LoVo (cell line): ENCODE results near the gene PRSS33.

Experiments
- DNase-seq: peaks from one replicate; pipeline ENCODE4 v3.0.0-alpha.2; 2016; ENCODE audit warnings: low spot score

Gene PRSS33

DNA sequence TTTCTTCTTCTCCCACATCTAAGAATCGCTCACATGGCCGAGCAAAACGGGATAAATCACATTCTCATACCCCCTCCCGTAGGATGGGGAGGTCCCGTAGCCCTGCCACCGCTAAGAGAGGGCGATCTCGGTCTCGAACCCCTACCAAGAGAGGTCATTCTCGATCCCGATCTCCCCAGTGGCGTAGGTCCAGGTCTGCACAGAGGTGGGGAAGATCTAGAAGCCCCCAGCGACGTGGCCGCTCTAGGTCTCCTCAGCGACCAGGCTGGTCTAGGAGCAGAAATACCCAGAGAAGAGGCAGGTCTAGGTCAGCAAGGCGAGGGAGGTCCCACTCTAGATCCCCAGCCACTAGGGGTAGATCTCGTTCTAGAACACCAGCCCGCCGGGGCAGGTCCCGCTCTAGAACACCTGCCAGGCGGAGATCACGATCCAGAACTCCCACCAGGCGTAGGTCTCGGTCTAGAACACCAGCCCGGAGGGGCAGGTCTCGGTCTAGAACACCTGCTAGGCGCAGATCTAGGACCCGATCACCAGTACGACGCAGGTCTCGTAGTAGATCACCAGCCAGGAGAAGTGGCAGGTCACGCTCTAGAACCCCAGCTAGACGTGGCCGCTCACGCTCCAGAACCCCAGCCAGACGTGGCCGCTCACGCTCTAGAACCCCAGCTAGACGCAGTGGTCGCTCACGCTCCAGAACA, 25.3 kb downstream of the PRSS33 start:
- DNase-seq = no peak

- no peak for DNase-seq
Measured at GRCh38 chr16:2761472-2761871, 25.9 kb downstream of the PRSS33 start.

- DNase-seq = no peak
Measured at GRCh38 chr16:2757344-2757743, 30.0 kb downstream of the PRSS33 start.

DNA sequence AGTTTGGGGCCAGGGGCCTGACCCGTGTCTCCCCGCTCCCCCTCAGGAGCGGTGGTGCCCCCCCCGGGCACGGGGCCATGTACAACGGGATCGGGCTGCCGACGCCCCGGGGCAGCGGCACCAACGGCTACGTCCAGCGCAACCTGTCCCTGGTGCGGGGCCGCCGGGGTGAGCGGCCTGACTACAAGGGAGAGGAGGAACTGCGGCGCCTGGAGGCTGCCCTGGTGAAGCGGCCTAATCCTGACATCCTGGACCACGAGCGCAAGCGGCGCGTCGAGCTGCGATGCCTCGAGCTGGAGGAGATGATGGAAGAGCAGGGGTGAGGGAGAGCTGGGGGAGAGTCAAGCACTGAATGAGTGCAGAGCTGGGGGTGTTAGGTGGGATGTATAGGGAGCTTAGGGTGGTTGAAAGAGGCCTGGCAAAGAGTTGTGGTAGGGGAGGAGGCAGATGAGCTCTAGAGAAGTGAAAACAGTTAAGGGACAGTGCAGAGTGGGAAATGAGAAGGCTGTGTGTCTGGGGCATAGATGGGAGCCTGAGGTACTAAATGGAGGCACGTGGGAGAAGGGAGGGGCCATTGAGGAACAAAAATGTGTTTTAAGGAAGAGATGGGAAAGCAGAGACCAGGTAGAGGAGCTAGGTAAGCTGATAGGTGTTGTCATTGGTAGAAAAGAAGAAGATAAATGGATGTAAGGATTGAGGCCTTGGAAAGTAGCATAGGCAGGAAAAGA, 30.9 kb downstream of the PRSS33 start:
- no peak for DNase-seq

DNA sequence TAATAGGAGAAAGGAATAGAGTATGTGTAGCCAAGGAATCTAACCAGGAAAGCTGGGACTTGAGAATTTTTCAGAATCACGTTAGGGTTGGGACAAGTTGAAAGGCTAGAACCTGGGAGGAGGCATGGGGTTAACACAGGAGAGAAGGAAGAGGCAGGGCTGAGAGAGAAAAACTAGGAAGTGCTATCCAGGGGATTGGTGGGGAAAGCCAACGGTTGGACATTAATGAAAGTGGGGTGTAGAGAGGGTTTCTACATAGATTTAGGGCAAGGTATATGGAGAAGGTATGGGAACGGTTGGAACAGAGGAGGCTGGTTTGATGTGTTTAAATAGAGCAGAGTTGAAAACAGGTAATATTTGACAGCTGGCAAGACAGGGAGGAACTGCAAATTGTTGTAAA, 32.2 kb downstream of the PRSS33 start:
- no peak for DNase-seq

DNA sequence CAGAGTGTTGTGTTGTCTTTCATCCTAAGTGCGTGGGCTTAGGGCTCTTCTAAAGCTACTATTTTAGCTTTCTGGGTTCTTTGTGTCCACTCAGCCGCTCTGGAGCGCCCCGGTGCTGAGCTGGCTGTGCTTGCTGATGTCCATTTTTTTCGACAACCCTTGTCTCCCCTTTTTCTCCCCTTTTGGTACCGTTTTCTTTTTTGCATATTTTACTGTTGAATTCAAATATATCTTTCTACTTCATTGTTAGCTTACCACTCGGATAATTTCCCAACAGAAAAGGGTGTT, 33.7 kb downstream of the PRSS33 start:
- DNase-seq = no peak

DNA sequence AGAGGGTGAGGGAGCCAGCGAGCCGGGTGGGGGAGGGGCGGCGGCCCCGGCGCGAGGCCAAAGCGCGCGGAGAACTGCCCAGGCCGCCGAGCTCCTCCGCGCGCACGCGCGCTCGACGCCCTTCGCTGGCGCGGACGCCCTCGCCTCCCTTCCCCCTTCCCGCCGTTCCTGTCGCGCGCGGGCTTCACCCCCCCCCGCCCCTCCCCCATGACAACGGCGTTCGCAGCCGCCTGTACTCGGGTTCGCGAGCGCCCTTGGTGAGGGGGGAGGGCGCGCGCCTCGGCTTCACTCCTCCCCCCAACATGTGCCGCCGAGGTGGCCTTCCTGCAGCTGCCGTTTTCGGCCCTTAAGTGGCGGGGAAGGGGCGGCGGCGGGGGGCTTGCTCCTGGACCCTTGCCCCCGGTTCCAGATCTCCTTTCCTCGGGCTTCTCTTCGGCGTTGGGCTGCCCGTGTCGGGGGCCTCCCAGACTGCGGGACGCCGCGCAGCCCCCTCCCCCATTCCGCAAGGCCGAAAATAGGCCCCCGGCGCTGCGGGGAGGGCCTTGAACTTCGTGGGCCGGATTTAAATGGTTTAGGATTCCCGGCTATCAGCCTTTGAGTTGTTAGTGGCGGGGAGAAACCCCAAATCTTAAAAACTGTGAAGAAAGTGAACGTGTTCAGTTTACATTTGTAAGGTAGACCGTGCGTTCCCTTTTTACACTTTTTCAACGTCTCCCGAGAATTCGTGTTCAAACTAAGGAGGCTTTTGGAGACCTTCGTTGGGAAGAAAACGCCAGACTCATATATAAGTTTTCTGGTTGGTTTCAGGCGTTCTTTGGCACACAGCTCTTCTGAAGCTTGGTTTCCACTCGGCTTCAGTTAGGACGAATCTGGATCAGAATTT, 34.3 kb downstream of the PRSS33 start:
- DNase-seq = peak; percentile 84

- peak; percentile 95 for DNase-seq
Measured at GRCh38 chr16:2752035-2752849, 35.1 kb downstream of the PRSS33 start, which contains the start of gene SRRM2. Gene SRRM2, plus strand, starts transcription at chr16:2752638. Its CDS starts 3,727 bp downstream, at chr16:2756365.

DNA sequence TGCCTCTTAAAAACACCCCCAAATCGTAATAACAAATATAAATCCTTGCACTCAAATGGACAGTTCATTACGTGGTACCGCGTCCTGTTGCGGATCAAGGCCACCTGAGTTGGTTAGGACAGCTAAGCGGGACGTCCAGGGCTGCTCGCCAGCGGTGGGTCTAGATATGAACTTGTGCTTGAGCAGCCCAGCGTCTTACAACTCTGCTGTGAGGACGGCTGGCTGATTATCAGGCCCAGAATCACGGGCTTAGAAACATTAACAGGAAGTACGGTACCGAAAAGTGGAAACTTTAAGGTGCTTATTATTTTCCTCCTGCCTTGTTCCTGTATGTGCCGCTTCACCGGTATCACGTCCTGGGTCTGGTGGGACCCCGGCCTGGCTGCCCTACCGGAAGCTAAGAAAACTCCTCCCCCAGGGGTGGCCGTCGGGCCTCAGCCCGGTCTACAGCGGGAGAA, 35.8 kb downstream of the PRSS33 start:
- peak; percentile 77 for DNase-seq

DNA sequence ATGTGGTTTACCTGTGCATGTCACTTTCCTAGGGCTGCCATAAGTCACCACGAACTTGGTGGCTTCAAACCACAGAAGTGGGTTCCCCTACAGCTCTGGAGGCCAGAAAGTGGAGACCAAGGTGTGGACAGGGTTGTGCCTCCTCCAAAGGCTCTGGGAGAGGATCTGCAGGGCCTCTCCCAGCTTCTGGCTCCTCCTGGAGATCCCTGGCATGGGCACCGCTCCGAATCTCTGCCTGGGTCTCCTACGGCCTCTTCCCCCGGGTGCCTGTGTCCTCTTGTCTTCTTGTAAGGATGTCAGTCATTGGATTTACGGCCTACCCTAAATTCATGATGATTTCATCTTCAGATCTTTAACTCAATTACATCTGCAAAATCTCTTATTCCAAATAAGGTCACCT, 37.4 kb downstream of the PRSS33 start:
- DNase-seq = no peak

- DNase-seq = no peak
Measured at GRCh38 chr16:2749476-2749875, 37.9 kb downstream of the PRSS33 start.

- no peak for DNase-seq
Measured at GRCh38 chr16:2748757-2749455, 38.5 kb downstream of the PRSS33 start.

DNA sequence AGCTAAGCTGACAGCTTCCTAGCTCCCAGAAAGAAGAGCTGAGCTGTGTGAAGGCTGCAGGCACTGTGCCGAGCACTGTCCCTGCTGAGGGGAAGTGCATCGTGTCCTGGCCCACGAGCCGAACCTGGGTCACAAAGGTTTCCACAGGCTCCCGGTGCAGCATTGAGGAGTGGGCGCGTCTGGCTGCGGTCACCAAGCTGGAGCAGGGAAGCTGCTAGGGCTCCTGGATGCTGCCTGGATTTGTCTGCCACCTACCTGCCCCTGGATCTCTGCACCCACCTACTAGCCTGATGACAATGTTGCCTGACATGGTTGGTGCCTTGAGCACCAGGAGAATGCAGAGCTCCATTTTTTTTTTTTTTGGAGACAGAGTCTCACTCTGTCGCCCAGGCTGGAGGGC, 41.4 kb downstream of the PRSS33 start:
- DNase-seq = no peak

GRCh38 chr16:2745116-2745890, 42.1 kb downstream of the PRSS33 start:
- no peak for DNase-seq

- no peak for DNase-seq
Measured at GRCh38 chr16:2744711-2745110, 42.6 kb downstream of the PRSS33 start.

- no peak for DNase-seq
Measured at GRCh38 chr16:2743007-2743810, 44.2 kb downstream of the PRSS33 start.

GRCh38 chr16:2742323-2743006, 44.9 kb downstream of the PRSS33 start:
- DNase-seq = no peak

DNA sequence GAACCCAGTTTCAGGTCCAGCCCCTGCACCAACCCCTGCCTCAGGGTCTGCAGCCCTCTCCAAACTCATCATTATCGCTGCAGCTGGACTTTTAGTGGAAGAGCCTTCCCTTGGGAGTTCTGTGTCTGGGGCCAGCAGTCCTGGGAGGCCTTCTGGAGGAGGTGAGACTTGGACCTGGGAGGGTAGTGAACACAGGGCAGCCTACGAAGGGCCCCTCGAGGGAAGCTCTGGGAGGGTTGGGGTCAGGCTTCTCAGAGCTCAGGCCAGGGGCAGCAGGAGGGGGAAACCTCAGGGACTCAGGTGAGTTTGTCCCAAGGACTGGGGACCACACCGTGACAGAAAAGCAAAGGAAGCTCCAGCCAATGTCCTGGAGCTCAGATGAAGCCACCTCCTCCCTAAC, 46.2 kb downstream of the PRSS33 start:
- DNase-seq = no peak

GRCh38 chr16:2740476-2740875, 46.9 kb downstream of the PRSS33 start:
- no peak for DNase-seq
